B cell (primary cell): ENCODE results near the gene OR5B21.

Experiments
- EZH2 ChIP-seq: IDR thresholded peaks from 2 replicates; pipeline ENCODE4 v1.6.1; 2012; ENCODE audit warnings: borderline replicate concordance, low read depth, mild to moderate bottlenecking, moderate library complexity, low read length; ENCODE audit not compliant: insufficient read depth, poor library complexity, severe bottlenecking
- TF ChIP-seq, protein P1 (sequence below): fragments of 200-600 bp; IDR thresholded peaks from one replicate; pipeline ENCODE4 v1.8.0; 2022; ENCODE audit warnings: antibody characterized with exemption, mild to moderate bottlenecking

DNA sequence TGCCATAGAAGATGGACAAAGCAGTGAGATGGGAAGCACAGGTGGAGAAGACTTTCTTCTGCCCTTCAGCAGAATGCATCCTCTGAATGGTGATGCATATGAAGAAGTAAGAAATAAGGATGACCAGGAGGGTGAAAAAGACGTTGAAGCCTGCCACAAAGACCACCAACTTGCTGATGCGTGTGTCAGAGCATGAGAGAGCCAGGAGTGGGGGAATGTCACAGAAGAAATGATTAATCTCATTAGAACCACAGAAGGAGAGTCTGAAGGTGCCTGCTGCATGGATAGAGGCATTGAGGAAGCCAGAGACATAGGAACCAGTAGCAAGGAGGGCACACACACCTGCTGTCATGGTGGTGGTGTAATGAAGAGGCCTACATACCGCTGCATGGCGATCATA lies 550 bp downstream of the OR5B21 start:
- TF ChIP-seq, protein P1, sequence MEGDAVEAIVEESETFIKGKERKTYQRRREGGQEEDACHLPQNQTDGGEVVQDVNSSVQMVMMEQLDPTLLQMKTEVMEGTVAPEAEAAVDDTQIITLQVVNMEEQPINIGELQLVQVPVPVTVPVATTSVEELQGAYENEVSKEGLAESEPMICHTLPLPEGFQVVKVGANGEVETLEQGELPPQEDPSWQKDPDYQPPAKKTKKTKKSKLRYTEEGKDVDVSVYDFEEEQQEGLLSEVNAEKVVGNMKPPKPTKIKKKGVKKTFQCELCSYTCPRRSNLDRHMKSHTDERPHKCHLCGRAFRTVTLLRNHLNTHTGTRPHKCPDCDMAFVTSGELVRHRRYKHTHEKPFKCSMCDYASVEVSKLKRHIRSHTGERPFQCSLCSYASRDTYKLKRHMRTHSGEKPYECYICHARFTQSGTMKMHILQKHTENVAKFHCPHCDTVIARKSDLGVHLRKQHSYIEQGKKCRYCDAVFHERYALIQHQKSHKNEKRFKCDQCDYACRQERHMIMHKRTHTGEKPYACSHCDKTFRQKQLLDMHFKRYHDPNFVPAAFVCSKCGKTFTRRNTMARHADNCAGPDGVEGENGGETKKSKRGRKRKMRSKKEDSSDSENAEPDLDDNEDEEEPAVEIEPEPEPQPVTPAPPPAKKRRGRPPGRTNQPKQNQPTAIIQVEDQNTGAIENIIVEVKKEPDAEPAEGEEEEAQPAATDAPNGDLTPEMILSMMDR = no peak
- no peak for TF ChIP-seq EZH2
